ENCODE data around the gene CADM1. TPM values are rescaled to one million over a fixed set of nuclear protein-coding genes. Genes with fewer than 3 reads are reported as not detected.

Gene CADM1
- total RNA-seq, 4 donors from 2014 or later = 1.2 to 2.5 (median 2.2) TPM

DNA sequence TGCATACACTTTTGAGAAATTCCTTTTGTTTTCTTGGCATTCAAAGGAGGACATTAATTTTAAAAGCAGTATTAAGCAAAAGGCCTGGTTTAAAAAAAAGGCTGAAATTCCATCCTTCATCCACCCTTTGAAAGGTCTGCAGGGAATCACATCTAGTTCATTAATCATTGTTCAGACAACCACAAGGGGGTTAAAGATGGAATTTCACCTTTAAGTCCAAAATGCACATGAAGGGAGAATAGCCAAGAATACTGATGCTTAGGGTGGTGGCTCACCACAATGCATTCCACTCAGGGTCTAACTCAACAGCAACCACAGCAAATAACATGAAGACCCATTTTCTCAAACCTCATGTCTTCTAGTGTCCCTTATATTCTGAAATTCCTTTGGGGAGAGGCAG is 256.9 kb downstream of the CADM1 start:
- no peaks in the 10 kb centered on the region for H3K36me3 ChIP-seq
- no peak overlapping the region for H3K27ac ChIP-seq
- no peaks in the 10 kb centered on the region for H3K4me1 ChIP-seq
- H3K4me3 ChIP-seq = no peak overlapping the region
- no peak for ATAC-seq
- intact Hi-C loops (cut with DNase I; ENCODE audit: low total_unique reads) (no loop called here), in situ Hi-C loops (cut with MboI; ENCODE audit: low sequenced_read_pairs in 4 of 4) (no loop called here)
- TF ChIP-seq, protein P1, sequence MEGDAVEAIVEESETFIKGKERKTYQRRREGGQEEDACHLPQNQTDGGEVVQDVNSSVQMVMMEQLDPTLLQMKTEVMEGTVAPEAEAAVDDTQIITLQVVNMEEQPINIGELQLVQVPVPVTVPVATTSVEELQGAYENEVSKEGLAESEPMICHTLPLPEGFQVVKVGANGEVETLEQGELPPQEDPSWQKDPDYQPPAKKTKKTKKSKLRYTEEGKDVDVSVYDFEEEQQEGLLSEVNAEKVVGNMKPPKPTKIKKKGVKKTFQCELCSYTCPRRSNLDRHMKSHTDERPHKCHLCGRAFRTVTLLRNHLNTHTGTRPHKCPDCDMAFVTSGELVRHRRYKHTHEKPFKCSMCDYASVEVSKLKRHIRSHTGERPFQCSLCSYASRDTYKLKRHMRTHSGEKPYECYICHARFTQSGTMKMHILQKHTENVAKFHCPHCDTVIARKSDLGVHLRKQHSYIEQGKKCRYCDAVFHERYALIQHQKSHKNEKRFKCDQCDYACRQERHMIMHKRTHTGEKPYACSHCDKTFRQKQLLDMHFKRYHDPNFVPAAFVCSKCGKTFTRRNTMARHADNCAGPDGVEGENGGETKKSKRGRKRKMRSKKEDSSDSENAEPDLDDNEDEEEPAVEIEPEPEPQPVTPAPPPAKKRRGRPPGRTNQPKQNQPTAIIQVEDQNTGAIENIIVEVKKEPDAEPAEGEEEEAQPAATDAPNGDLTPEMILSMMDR (IDR thresholded peaks at IDR 0.05 in 4 of 5, conservative IDR thresholded peaks at IDR 0.05 in 1 of 5) = no peak
- no peak for TF ChIP-seq POLR2A (IDR thresholded peaks at IDR 0.05)
- DNase-seq = no peak
- H3K9me3 ChIP-seq = no peaks in the 10 kb centered on the region
- no peaks in the 10 kb centered on the region for H3K27me3 ChIP-seq

DNA sequence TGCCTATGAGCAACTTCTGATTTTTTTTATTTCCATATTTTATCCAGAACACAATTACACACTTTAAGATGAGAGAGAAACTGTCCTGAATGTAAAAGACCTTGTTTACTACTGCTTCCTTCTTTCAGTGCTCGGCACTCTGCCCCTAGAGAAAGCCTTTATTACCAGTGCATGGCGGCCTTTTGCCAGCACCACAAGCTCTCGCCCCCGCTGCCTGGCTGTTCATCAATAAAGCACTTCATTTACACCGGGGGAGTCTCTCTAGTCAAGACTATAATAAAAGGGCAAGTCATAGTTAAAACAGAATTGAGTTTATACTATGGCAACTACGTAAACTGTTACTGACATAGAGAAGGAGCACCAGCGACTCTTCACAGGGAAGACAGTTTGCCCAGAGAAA is 259.5 kb downstream of the CADM1 start:
- Histone ChIP-seq H3K4me3 (no peak overlapping the region), H3K27me3 (no peaks in the 10 kb centered on the region), H3K27ac (no peak overlapping the region), H3K36me3 (no peaks in the 10 kb centered on the region), H3K9me3 (no peaks in the 10 kb centered on the region), H3K4me1 (peaks cover 0 to 3% of the 10 kb centered on the region in 2 donors)
- in situ Hi-C loops (cut with MboI; ENCODE audit: low sequenced_read_pairs in 4 of 4) (no loop called here), intact Hi-C loops (cut with DNase I; ENCODE audit: low total_unique reads) (no loop called here)
- ATAC-seq (no peak), DNase-seq (no peak)
- TF ChIP-seq, protein P1 (IDR thresholded peaks at IDR 0.05 in 4 of 5, conservative IDR thresholded peaks at IDR 0.05 in 1 of 5) = no peak
- TF ChIP-seq POLR2A (IDR thresholded peaks at IDR 0.05) = no peak

DNA sequence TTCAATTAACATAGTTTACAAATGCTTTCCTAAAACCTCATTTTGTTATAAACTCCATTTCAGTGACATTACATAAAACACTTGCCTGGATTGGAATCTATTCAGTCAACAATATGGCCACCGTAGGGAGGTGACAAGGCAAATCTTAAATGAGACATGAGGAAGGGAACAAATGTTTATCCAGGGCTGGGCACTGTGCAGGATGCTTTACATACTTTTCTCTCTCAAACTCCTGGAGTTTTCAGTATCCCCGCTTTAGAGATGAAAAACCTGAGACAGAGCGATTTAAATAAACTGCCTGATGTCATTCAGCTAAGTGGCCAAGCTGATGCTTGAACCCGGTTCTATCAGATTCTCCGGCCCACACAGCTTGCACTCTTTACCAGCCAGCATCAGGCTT is 259.9 kb downstream of the CADM1 start:
- Histone ChIP-seq H3K4me3 (no peak overlapping the region), H3K36me3 (no peaks in the 10 kb centered on the region), H3K9me3 (no peaks in the 10 kb centered on the region), H3K27ac (no peak overlapping the region), H3K4me1 (peaks cover 0 to 3% of the 10 kb centered on the region in 2 donors), H3K27me3 (no peaks in the 10 kb centered on the region)
- intact Hi-C loops (cut with DNase I; ENCODE audit: low total_unique reads) (no loop called here), in situ Hi-C loops (cut with MboI; ENCODE audit: low sequenced_read_pairs in 4 of 4) (no loop called here)
- DNase-seq (no peak), ATAC-seq (no peak)
- TF ChIP-seq, protein P1 (IDR thresholded peaks at IDR 0.05 in 4 of 5, conservative IDR thresholded peaks at IDR 0.05 in 1 of 5) = no peak
- no peak for TF ChIP-seq POLR2A (IDR thresholded peaks at IDR 0.05)

GRCh38 chr11:115242982-115243381 is 261.2 kb downstream of the CADM1 start:
- H3K27me3 ChIP-seq = no peaks in the 10 kb centered on the region
- H3K4me3 ChIP-seq = no peak overlapping the region
- H3K36me3 ChIP-seq = no peaks in the 10 kb centered on the region
- in situ Hi-C loops (cut with MboI; ENCODE audit: low sequenced_read_pairs in 4 of 4) = no loop called here
- intact Hi-C loops (cut with DNase I; ENCODE audit: low total_unique reads) = no loop called here
- no peak overlapping the region for H3K27ac ChIP-seq
- no peak for ATAC-seq
- DNase-seq = no peak
- no peaks in the 10 kb centered on the region for H3K9me3 ChIP-seq
- no peak for TF ChIP-seq POLR2A (IDR thresholded peaks at IDR 0.05)
- TF ChIP-seq, protein P1 (IDR thresholded peaks at IDR 0.05 in 4 of 5, conservative IDR thresholded peaks at IDR 0.05 in 1 of 5) = no peak
- peaks cover 0 to 3% of the 10 kb centered on the region in 2 donors for H3K4me1 ChIP-seq

DNA sequence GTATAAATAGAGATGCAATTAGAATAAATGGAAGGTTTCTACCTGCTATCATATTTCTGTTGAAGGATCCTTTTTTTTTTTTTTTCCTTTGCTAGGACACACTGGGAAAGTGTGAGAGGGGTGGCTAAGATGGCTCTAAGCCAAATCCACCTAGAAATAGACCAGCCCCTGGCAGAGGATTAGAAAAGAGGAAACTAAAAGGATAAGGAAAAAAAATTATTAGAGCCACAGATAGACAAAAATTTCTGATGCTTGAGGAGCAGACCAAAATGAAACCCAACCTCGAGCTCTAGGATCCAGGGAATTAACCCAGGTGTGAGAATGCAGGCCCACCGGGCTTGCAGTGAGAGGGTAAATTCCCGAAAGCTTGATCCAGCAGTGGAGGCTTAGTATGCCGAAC is 262.3 kb downstream of the CADM1 start:
- ATAC-seq = no peak
- intact Hi-C loops (cut with DNase I; ENCODE audit: low total_unique reads) (no loop called here), in situ Hi-C loops (cut with MboI; ENCODE audit: low sequenced_read_pairs in 4 of 4) (no loop called here)
- H3K27me3 ChIP-seq = no peaks in the 10 kb centered on the region
- H3K4me3 ChIP-seq = no peak overlapping the region
- no peak overlapping the region for H3K27ac ChIP-seq
- TF ChIP-seq POLR2A (IDR thresholded peaks at IDR 0.05) = no peak
- TF ChIP-seq, protein P1 (IDR thresholded peaks at IDR 0.05 in 4 of 5, conservative IDR thresholded peaks at IDR 0.05 in 1 of 5) = no peak
- H3K4me1 ChIP-seq = peaks cover 0 to 3% of the 10 kb centered on the region in 2 donors
- DNase-seq = no peak
- no peaks in the 10 kb centered on the region for H3K36me3 ChIP-seq
- H3K9me3 ChIP-seq = no peaks in the 10 kb centered on the region

Measured in gastrocnemius medialis (tissue), 4 donors.